ENCODE measurements around the gene PLXNA4. TPM values are rescaled to one million over a fixed set of nuclear protein-coding genes. Genes with fewer than 3 reads are reported as not detected.

Gene PLXNA4
- total RNA-seq, 1 experiment from 2014 or later: 0.10 TPM

DNA sequence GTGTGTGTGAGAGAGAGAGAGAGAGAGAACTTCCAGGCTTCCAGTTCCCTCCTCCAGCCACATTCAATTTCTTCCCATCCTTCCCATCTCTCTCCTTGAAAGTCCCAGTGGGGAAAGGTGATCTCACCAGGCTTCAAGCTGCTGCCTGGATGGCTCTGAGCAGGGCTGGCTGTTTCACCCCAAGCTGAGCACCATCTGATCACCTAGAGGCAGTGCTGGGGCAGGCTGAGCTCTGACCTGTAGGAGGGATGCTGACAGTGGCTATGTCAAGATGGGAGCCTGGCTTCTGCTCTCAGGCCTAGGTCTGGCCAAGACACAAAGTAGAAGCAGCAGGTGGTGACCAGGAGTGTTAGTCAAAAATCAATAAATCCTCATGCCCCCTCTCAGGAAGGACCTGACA, 370.8 kb downstream of the PLXNA4 start:
- Histone ChIP-seq H3K36me3 (ENCODE audit: control insufficient read depth, insufficient read depth, low read length) (no peaks in the 10 kb centered on the region), H3K27ac (ENCODE audit: low read length) (no peak overlapping the region), H3K27me3 (ENCODE audit: control insufficient read depth, insufficient read depth, low read length) (no peaks in the 10 kb centered on the region), H3K4me3 (ENCODE audit: low read depth in 2 of 2, low read length in 2 of 2) (no peak overlapping the region), H3K9me3 (ENCODE audit: control insufficient read depth, insufficient read depth, low read depth, low read length) (no peaks in the 10 kb centered on the region), H3K4me1 (ENCODE audit: control insufficient read depth, insufficient read depth, low read length) (no peaks in the 10 kb centered on the region)
- DNase-seq (ENCODE audit: low read depth, low spot score) (no peak), ATAC-seq (no peak)
- no TSS peak for BruUV-seq (replicated peaks)
- intact Hi-C loops (cut with micrococcal nuclease; ENCODE audit: unreplicated experiment) (no loop called here), in situ Hi-C loops (cut with HindIII; ENCODE audit: low pct_unique_long_range_greater_than_20kb, low sequenced_read_pairs) (no loop called here)
- ChIA-PET CTCF (no interaction called here), POLR2A (no interaction called here)
- TF ChIP-seq POLR2AphosphoS5 (IDR thresholded peaks at IDR 0.05; ENCODE audit: low read depth, low read length): no peak
- no peak for TF ChIP-seq SIN3A (IDR thresholded peaks at IDR 0.05; ENCODE audit: borderline replicate concordance, insufficient read depth, low read depth, low read length)
- TF ChIP-seq CTCF (IDR thresholded peaks at IDR 0.05): no peak
- TF ChIP-seq, protein P1, sequence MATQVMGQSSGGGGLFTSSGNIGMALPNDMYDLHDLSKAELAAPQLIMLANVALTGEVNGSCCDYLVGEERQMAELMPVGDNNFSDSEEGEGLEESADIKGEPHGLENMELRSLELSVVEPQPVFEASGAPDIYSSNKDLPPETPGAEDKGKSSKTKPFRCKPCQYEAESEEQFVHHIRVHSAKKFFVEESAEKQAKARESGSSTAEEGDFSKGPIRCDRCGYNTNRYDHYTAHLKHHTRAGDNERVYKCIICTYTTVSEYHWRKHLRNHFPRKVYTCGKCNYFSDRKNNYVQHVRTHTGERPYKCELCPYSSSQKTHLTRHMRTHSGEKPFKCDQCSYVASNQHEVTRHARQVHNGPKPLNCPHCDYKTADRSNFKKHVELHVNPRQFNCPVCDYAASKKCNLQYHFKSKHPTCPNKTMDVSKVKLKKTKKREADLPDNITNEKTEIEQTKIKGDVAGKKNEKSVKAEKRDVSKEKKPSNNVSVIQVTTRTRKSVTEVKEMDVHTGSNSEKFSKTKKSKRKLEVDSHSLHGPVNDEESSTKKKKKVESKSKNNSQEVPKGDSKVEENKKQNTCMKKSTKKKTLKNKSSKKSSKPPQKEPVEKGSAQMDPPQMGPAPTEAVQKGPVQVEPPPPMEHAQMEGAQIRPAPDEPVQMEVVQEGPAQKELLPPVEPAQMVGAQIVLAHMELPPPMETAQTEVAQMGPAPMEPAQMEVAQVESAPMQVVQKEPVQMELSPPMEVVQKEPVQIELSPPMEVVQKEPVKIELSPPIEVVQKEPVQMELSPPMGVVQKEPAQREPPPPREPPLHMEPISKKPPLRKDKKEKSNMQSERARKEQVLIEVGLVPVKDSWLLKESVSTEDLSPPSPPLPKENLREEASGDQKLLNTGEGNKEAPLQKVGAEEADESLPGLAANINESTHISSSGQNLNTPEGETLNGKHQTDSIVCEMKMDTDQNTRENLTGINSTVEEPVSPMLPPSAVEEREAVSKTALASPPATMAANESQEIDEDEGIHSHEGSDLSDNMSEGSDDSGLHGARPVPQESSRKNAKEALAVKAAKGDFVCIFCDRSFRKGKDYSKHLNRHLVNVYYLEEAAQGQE (IDR thresholded peaks at IDR 0.05; ENCODE audit: insufficient read depth in 1 of 2, low read depth in 2 of 2, low read length in 1 of 2): no peak
- TF ChIP-seq TCF7L2 (IDR thresholded peaks at IDR 0.05; ENCODE audit: low read depth, low read length): no peak

- intact Hi-C loops (cut with micrococcal nuclease; ENCODE audit: unreplicated experiment): no loop called here
- CTCF ChIA-PET: no interaction called here
- no peak overlapping the region for H3K27ac ChIP-seq (ENCODE audit: low read length)
- ATAC-seq (no peak), DNase-seq (ENCODE audit: low read depth, low spot score) (no peak)
- H3K4me1 ChIP-seq (ENCODE audit: control insufficient read depth, insufficient read depth, low read length): no peaks in the 10 kb centered on the region
- TF ChIP-seq POLR2AphosphoS5 (IDR thresholded peaks at IDR 0.05; ENCODE audit: low read depth, low read length) (no peak), TCF7L2 (IDR thresholded peaks at IDR 0.05; ENCODE audit: low read depth, low read length) (no peak), CTCF (IDR thresholded peaks at IDR 0.05) (no peak), SIN3A (IDR thresholded peaks at IDR 0.05; ENCODE audit: borderline replicate concordance, insufficient read depth, low read depth, low read length) (no peak)
- TF ChIP-seq, protein P1 (IDR thresholded peaks at IDR 0.05; ENCODE audit: insufficient read depth in 1 of 2, low read depth in 2 of 2, low read length in 1 of 2): no peak
- H3K27me3 ChIP-seq (ENCODE audit: control insufficient read depth, insufficient read depth, low read length): no peaks in the 10 kb centered on the region
- no peaks in the 10 kb centered on the region for H3K9me3 ChIP-seq (ENCODE audit: control insufficient read depth, insufficient read depth, low read depth, low read length)
- no peak overlapping the region for H3K4me3 ChIP-seq (ENCODE audit: low read depth in 2 of 2, low read length in 2 of 2)
- BruUV-seq (replicated peaks): no TSS peak
- POLR2A ChIA-PET: no interaction called here
- in situ Hi-C loops (cut with HindIII; ENCODE audit: low pct_unique_long_range_greater_than_20kb, low sequenced_read_pairs): no loop called here
- no peaks in the 10 kb centered on the region for H3K36me3 ChIP-seq (ENCODE audit: control insufficient read depth, insufficient read depth, low read length)
Measured at GRCh38 chr7:132203021-132203420, 373.2 kb downstream of the PLXNA4 start.

All from Panc1 (cell line).